HG03025 (cell line): Measurements from ENCODE around the gene PSMC4.

Experiments
- ATAC-seq: cut with Tn5 transposase; IDR thresholded peaks from one replicate; pipeline ENCODE4 v1.9.1; 2021; ENCODE audit warnings: mild to moderate bottlenecking, moderate library complexity; ENCODE audit not compliant: unreplicated experiment, low FRiP score

PSMC4 gene

GRCh38 chr19:39986643-39987042 is 15.7 kb downstream of the PSMC4 start:
- ATAC-seq = no peak

- no peak for ATAC-seq
Measured at GRCh38 chr19:39987167-39987566, 16.2 kb downstream of the PSMC4 start.

- no peak for ATAC-seq
Measured at GRCh38 chr19:39987596-39987995, 16.6 kb downstream of the PSMC4 start.

GRCh38 chr19:39993605-39994004 is 22.6 kb downstream of the PSMC4 start:
- ATAC-seq = no peak

GRCh38 chr19:39994361-39994760 is 23.4 kb downstream of the PSMC4 start:
- no peak for ATAC-seq

GRCh38 chr19:39995794-39996193 is 24.8 kb downstream of the PSMC4 start:
- no peak for ATAC-seq

GRCh38 chr19:39996218-39996810 is 25.3 kb downstream of the PSMC4 start:
- no peak for ATAC-seq

GRCh38 chr19:39996811-39997637 is 26.1 kb downstream of the PSMC4 start, which contains the start of gene ZNF546:
TSS of gene ZNF546 (plus strand) at chr19:39997060. CDS start at chr19:39998327, 1,267 bp downstream.
- peak; percentile 85 for ATAC-seq

GRCh38 chr19:39997638-39998216 is 26.8 kb downstream of the PSMC4 start:
- ATAC-seq = no peak

- ATAC-seq = no peak
Measured at GRCh38 chr19:39998501-39998900, 27.5 kb downstream of the PSMC4 start.

GRCh38 chr19:40005691-40006272 is 34.8 kb downstream of the PSMC4 start:
- no peak for ATAC-seq

GRCh38 chr19:40006273-40006691 is 35.3 kb downstream of the PSMC4 start:
- ATAC-seq = no peak

- no peak for ATAC-seq
Measured at GRCh38 chr19:40009674-40010073, 38.7 kb downstream of the PSMC4 start.

GRCh38 chr19:40013991-40014390 is 43.0 kb downstream of the PSMC4 start:
- ATAC-seq = no peak

- no peak for ATAC-seq
Measured at GRCh38 chr19:40023969-40024368, 53.0 kb downstream of the PSMC4 start.

- no peak for ATAC-seq
Measured at GRCh38 chr19:40025938-40026596, 55.1 kb downstream of the PSMC4 start.

- ATAC-seq = no peak
Measured at GRCh38 chr19:40026597-40026970, 55.6 kb downstream of the PSMC4 start.
